Mucosa of descending colon (tissue), 3 donors: ENCODE results near the gene DENND2C. TPM values are rescaled to one million over a fixed set of nuclear protein-coding genes. Genes with fewer than 3 reads are reported as not detected.

Experiments
- ATAC-seq: fragments of 200-7000 bp; cut with Tn5 transposase; one replicate; pipeline ENCODE4 v1.9.1; 2020; ENCODE audit warnings: mild to moderate bottlenecking, moderate library complexity
- DNase-seq, 3 donors: peaks; one replicate each; pipeline ENCODE4 v3.0.0-alpha.2; 2020
- H3K36me3 ChIP-seq: fragments of 200-600 bp; one replicate; pipeline ENCODE4 v1.8.0; 2021; ENCODE audit warnings: low read depth, mild to moderate bottlenecking
- H3K4me1 ChIP-seq: fragments of 200-600 bp; one replicate; pipeline ENCODE4 v1.8.0; 2021; ENCODE audit warnings: low read depth, mild to moderate bottlenecking
- H3K4me3 ChIP-seq: fragments of 200-600 bp; one replicate; pipeline ENCODE4 v1.8.0; 2021; ENCODE audit warnings: mild to moderate bottlenecking
- H3K9me3 ChIP-seq: fragments of 200-600 bp; one replicate; pipeline ENCODE4 v1.8.0; 2021; ENCODE audit warnings: mild to moderate bottlenecking
- intact Hi-C, 2 donors: fragments of 100-400 bp; cut with DNase I in 1 of 2; cut with micrococcal nuclease in 1 of 2; formaldehyde crosslinking; loops; one replicate each; pipeline versions ENCODE4 v1.11.0 to v1.11.1; 2022; cut with DNase I, micrococcal nuclease
- total RNA-seq, 3 donors: library from RNA; stranded (reverse); fragmentation: NEBNext Ultra II Directional in 2 of 3; extraction: Animal tissue kit (Norgen Biotek cat#: 25700) in 2 of 3; gene quantifications; one replicate each; pipeline versions ENCODE4 v1.2.1 to v1.2.4, GENCODE V29; 2021 to 2023
- TF ChIP-seq, protein P1 (sequence below): fragments of 200-600 bp; IDR thresholded peaks from one replicate; pipeline ENCODE4 v1.8.0; 2022; ENCODE audit warnings: antibody characterized with exemption, mild to moderate bottlenecking
- donor health status: DM: no; HTN: no; CAD: no; lungs with moderate emphysema.
- donor health status: DM: no; HTN: no; CAD: no.
- donor health status: DM: no; HTN: yes; CAD: no.

DENND2C gene
- total RNA-seq, 3 donors from 2014 or later, result 0.80 to 1.6 (median 0.87) TPM

GRCh38 chr1:114535401-114535800 is 134.4 kb downstream of the DENND2C start:
- Histone ChIP-seq H3K9me3 (no peaks in the 10 kb centered on the region), H3K36me3 (no peaks in the 10 kb centered on the region), H3K4me1 (no peaks in the 10 kb centered on the region), H3K4me3 (no peak overlapping the region)
- TF ChIP-seq, protein P1, sequence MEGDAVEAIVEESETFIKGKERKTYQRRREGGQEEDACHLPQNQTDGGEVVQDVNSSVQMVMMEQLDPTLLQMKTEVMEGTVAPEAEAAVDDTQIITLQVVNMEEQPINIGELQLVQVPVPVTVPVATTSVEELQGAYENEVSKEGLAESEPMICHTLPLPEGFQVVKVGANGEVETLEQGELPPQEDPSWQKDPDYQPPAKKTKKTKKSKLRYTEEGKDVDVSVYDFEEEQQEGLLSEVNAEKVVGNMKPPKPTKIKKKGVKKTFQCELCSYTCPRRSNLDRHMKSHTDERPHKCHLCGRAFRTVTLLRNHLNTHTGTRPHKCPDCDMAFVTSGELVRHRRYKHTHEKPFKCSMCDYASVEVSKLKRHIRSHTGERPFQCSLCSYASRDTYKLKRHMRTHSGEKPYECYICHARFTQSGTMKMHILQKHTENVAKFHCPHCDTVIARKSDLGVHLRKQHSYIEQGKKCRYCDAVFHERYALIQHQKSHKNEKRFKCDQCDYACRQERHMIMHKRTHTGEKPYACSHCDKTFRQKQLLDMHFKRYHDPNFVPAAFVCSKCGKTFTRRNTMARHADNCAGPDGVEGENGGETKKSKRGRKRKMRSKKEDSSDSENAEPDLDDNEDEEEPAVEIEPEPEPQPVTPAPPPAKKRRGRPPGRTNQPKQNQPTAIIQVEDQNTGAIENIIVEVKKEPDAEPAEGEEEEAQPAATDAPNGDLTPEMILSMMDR, result no peak
- no peak for DNase-seq
- no peak for ATAC-seq
- intact Hi-C loops, result no loop called here

Other genes with a start within 250 kb of the DENND2C start
- gene TRIM33, start 158.8 kb downstream of the DENND2C start, total RNA-seq, result 10 to 100 TPM; 28.6 to 38.1 (median 35.5) TPM
- 10 to 100 TPM; 27.0 to 35.9 (median 31.2) TPM for gene BCAS2, start 88.4 kb downstream of the DENND2C start, total RNA-seq
- 1 to 10 TPM in 1 of 3 donors, under 1 TPM in 2; 0.44 to 2.0 (median 0.63) TPM for gene AMPD1, start 25.5 kb upstream of the DENND2C start, total RNA-seq
- 10 to 100 TPM; 25.3 to 51.1 (median 40.8) TPM for gene NRAS, start 46.7 kb upstream of the DENND2C start, total RNA-seq
- 100 to 1,000 TPM; 429 to 934 (median 439) TPM for gene CSDE1, start 87.9 kb upstream of the DENND2C start, total RNA-seq
- 10 to 100 TPM; 34.5 to 35.5 (median 34.7) TPM for gene SIKE1, start 110.6 kb upstream of the DENND2C start, total RNA-seq
- not detected for gene SYCP1, start 184.8 kb upstream of the DENND2C start, total RNA-seq